Skeletal muscle satellite cell (primary cell): ENCODE results near the gene SSR1.
A peak's percentile ranks its signal among the peaks of the same experiment; 100 is the strongest.

ENCODE experiments used
- H3K27me3 ChIP-seq: 2 replicates; pipeline ENCODE4 v1.7.0; 2013; ENCODE audit warnings: low read length; ENCODE audit not compliant: control insufficient read depth, insufficient read depth
- H3K36me3 ChIP-seq: 2 replicates; pipeline ENCODE4 v1.7.0; 2013; ENCODE audit warnings: mild to moderate bottlenecking, control low read depth, low read length; ENCODE audit not compliant: insufficient read depth
- H3K4me1 ChIP-seq: 2 replicates; pipeline ENCODE4 v1.7.0; 2013; ENCODE audit warnings: low read length; ENCODE audit not compliant: control insufficient read depth, insufficient read depth
- H3K4me2 ChIP-seq: 2 replicates; pipeline ENCODE4 v1.7.0; 2013; ENCODE audit warnings: mild to moderate bottlenecking, low read length
- H3K4me3 ChIP-seq: 2 replicates; pipeline ENCODE4 v1.7.0; 2013; ENCODE audit warnings: low read length
- H3K9ac ChIP-seq: 2 replicates; pipeline ENCODE4 v1.7.0; 2013; ENCODE audit warnings: mild to moderate bottlenecking, low read depth, low read length, moderate library complexity
- H3K9me3 ChIP-seq: replicated peaks from 2 replicates; pipeline ENCODE4 v1.7.0; 2013; ENCODE audit warnings: mild to moderate bottlenecking, control low read depth, low read length

The SSR1 gene

DNA sequence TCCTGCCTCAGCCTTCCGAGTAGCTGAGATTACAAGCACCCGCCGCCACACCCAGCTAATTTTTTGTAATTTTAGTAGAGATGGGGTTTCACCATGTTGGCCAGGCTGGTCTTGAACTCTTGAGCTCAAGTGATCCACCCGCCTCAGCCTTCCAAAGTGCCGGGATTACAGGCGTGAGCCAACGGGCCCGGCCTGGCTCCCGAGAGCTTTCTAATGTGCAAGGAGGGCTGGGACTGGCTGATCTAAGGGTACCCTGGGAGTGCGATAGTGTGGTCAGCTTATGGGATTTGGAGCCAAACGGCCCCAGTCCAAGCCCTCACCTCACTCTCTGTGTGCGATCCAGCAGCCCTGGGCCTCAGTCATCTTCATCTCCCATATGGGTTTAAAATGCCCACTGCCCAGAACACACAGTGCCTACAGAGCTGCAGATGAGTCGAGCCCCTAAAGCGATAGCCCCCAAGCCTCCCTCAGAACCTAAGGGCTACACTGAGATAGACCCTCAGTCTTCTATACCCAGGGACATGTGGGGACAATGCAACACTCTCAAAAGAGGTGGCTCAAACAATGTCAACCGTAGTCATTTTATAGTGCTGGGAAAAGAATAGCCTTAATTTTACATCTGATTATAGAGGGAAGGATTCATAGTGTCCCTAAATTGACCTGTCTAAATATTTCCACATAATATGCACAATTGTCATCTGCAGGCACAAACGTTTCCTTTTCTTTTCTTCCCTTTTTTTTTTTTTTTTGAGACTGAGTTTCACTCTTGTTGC, 50.1 kb downstream of the SSR1 start:
- no peak overlapping the region for H3K9ac ChIP-seq

DNA sequence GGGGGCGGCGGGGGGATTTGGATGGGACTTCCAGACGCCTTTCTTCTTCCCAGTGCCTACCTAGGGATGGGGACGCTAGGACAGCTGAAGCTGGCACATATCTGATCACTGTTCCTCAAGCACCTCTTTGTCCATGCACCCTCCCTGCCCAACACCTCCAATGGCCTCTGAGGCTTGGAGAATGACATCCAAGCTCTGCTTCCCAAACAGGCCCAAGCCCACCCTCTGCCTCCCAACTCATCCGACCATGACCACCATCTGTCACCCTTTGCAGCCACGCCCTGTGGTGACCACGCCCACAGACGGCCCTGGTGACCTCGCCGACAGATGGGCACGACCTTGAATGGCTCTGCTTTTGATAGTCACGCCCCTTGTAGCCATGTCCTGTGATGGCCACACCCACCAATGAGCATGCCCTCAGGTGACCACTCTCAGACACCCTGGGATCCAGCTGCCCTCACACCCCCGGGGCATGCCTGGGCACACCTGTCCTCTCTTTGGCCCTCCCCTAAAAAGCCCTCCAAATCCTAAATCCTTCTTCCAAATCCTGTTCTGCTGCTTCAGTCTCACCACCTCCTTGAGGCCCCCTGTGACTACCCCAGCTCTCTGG, 51.0 kb downstream of the SSR1 start:
- H3K27me3 ChIP-seq, result no peaks in the 10 kb centered on the region
- peaks cover 14% of the 10 kb centered on the region for H3K4me1 ChIP-seq
- H3K9ac ChIP-seq, result peak overlapping the region; percentile 83
- H3K36me3 ChIP-seq, result no peaks in the 10 kb centered on the region
- H3K4me3 ChIP-seq, result peak overlapping the region; percentile 82
- H3K4me2 ChIP-seq, result peak overlapping the region; percentile 95
- no peaks in the 10 kb centered on the region for H3K9me3 ChIP-seq

More for the DNA sequence above, 50.1 kb downstream of the SSR1 start:
- Histone ChIP-seq H3K4me1 (peaks cover 22% of the 10 kb centered on the region), H3K27me3 (no peaks in the 10 kb centered on the region), H3K4me3 (no peak overlapping the region), H3K36me3 (no peaks in the 10 kb centered on the region), H3K9me3 (no peaks in the 10 kb centered on the region), H3K4me2 (no peak overlapping the region)

DNA sequence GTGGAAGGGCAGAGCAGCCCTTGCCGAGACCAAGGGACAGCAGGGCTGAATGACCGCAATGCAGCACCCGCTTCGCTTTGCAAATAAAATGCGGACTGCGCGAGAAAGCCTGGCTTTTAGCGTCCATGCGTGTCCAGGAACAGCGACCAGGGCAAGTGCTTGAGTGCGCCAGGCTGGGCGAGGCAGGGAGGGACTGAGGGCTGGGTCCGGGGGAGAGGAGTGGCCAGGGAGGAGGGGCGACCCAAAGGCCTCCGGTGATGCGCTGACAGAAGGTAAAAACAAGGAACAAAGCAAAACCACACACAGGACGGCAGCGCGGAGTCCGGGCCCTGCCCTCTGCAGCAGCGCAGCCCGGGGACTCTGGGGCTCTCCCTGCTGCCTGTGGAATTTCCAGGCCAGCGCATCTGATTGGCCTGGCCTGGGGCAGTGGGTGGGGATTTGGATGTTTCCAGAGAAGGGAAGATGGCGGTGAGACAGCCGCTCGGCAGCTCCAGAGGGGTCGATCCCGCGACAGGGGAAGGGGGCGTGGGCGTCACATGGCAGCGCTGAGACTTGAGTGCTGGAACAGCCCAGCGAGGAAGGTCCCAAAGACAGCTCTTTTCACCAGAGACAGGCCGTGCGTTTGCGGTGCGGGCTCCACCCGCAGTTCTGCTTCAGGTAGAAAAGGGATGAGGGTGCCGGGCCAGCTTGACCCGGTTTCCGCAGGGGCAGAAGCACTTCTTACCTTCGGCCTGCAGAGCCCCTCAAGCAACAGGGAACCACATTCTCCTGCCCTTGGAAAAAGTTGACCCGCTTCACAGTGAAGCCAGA, 51.8 kb downstream of the SSR1 start:
- peaks cover 14% of the 10 kb centered on the region for H3K4me1 ChIP-seq
- peak overlapping the region; percentile 95 for H3K4me2 ChIP-seq
- H3K27me3 ChIP-seq, result no peaks in the 10 kb centered on the region
- H3K36me3 ChIP-seq, result no peaks in the 10 kb centered on the region
- H3K9me3 ChIP-seq, result no peaks in the 10 kb centered on the region
- H3K9ac ChIP-seq, result peak overlapping the region; percentile 83
- peak overlapping the region; percentile 82 for H3K4me3 ChIP-seq

DNA sequence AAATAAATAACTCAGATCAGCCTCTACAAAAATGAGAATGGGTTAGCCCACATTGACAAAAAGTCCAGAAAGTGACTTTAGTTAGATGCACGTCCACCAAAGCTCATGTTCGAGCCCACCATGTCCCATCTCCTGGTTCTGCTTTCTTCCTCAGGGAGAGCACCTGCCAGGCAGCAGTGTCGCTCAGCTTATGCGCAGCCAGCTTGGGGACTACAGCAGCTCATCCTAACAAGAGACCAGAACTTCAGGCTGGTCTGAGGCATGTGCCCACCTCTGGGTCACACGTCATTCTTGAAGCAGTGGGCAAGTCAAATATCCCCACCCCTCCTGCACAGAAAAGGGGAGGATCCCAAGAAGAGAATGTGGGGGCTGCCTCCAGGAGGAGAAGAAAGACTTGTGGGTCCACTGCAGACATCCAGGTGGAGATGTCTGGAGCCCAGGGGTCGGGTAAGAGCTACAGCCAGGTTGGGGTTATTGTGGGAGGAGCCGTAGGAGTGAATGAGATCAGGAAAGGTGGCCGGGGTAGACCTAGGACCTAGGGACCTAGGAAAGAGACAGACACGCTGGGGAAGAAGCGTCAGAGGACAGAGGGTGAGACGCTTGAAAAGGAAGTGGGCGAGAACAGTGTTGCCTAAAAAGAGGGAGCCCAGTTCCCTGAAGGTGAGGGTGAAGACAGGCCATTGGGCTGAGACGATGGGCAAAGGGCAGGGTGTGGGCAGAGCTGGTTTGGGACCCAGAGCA, 52.5 kb downstream of the SSR1 start:
- H3K36me3 ChIP-seq, result no peaks in the 10 kb centered on the region
- H3K4me2 ChIP-seq, result peak overlapping the region; percentile 95
- no peaks in the 10 kb centered on the region for H3K27me3 ChIP-seq
- H3K9ac ChIP-seq, result peak overlapping the region; percentile 83
- H3K9me3 ChIP-seq, result no peaks in the 10 kb centered on the region
- peaks cover 14% of the 10 kb centered on the region for H3K4me1 ChIP-seq
- peak overlapping the region; percentile 82 for H3K4me3 ChIP-seq

DNA sequence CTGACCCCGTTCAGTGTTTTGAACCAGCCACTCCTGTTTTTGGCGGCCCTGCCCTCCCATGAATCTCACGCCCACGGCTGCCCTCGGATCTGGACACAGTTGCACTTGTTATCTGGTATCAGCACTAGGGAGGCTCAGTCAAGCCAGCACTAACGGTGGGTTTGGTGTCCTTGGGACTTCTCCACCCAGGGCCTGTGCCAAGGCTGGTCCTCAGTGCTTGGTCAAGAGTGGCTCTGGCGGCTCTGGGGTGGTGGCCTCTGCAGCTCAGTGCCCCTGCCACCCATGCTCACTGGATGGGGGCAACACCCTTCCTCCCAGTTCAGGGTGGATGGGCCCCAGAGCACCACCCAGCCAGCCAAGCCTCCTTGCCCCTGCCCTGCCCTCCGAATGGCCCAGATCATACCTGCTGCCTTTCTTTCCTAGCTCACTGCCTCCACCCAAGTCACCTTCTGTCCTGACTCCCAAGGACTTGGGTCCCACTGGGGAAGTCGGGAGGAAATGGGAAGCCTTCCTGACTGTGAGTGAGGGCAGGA, 54.7 kb downstream of the SSR1 start:
- H3K27me3 ChIP-seq, result no peaks in the 10 kb centered on the region
- H3K4me1 ChIP-seq, result peaks cover 14% of the 10 kb centered on the region
- no peaks in the 10 kb centered on the region for H3K36me3 ChIP-seq
- no peaks in the 10 kb centered on the region for H3K9me3 ChIP-seq
- H3K9ac ChIP-seq, result no peak overlapping the region
- no peak overlapping the region for H3K4me2 ChIP-seq
- no peak overlapping the region for H3K4me3 ChIP-seq

DNA sequence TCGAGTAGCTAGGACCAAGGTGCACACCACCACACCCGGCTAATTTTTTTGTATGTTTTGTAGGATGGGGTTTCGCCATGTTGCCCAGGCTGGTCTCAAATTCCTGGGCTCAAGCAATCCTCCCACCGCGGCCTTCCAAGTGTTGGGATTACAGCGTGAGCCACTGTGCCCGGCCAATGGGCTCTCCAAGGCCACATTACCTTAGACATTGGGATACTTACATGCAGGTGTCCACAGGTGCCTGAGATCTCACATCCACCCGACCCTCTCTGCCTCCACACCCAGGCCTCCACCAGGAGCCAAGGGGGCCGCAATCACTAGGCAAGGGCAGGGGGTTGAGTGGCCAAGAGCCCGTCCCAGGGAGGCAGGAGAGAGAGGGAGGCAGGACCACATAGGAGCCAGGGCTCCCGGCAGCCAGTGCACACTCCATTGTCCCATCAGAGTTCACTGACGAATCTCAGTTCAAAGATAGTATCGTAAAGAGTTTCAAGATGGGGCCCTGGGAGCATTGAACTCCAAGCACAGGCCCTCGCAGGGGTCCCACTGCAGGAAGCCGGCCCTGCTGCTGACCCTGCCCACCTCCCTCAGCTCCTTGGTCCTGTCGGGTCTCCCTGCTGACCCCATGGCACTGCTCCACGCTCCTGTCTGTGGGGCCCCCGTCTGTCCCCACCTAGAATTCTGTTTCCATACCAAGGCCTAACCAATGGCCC, 55.3 kb downstream of the SSR1 start:
- no peak overlapping the region for H3K4me2 ChIP-seq
- H3K4me3 ChIP-seq, result no peak overlapping the region
- H3K36me3 ChIP-seq, result peaks cover under 1% of the 10 kb centered on the region
- H3K27me3 ChIP-seq, result no peaks in the 10 kb centered on the region
- no peak overlapping the region for H3K9ac ChIP-seq
- H3K4me1 ChIP-seq, result peaks cover 14% of the 10 kb centered on the region
- no peaks in the 10 kb centered on the region for H3K9me3 ChIP-seq

DNA sequence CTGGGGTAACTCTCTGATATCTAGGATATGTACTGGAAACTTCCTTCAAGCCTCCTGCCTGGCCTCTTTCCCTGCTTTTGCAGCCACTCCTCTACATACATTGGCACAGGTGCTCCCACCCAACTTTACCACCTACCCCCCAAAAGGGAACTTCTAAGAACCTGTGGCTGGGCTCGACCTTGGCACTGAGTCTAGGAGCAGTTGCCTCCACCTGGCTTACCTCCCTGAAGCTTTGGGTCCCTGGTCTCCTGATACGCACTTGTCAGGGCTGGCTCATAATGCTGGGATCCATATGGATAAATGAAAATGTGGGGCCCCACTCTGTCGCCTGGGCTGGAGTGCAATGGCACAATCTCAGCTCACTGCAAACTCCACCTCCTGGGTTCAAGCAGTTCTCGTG, 56.2 kb downstream of the SSR1 start:
- Histone ChIP-seq H3K9ac (no peak overlapping the region), H3K4me3 (no peak overlapping the region), H3K4me1 (peaks cover 11% of the 10 kb centered on the region), H3K4me2 (no peak overlapping the region), H3K36me3 (peaks cover 9% of the 10 kb centered on the region), H3K27me3 (no peaks in the 10 kb centered on the region), H3K9me3 (no peaks in the 10 kb centered on the region)

DNA sequence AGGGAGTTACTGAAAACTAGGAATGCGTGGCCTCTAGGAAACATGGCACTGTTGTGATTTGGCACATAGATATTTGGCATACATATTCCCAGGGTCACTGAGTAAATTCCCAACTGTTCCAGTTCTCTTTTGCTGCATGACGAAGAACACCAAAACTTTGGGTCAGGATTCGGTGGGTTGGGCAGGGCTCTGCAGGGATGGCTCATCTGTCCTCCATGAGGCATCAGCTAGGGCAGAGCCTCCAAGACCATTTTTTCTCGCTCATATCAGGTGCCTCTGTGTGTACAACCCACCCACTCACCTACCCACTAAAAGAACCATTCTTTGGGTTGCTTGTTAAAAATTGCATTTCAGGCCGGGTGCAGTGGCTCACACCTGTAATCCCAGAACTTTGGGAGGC, 57.1 kb downstream of the SSR1 start:
- Histone ChIP-seq H3K27me3 (no peaks in the 10 kb centered on the region), H3K36me3 (peaks cover 10% of the 10 kb centered on the region), H3K9ac (no peak overlapping the region), H3K4me1 (peaks cover 5% of the 10 kb centered on the region), H3K4me2 (no peak overlapping the region), H3K4me3 (no peak overlapping the region), H3K9me3 (no peaks in the 10 kb centered on the region)

DNA sequence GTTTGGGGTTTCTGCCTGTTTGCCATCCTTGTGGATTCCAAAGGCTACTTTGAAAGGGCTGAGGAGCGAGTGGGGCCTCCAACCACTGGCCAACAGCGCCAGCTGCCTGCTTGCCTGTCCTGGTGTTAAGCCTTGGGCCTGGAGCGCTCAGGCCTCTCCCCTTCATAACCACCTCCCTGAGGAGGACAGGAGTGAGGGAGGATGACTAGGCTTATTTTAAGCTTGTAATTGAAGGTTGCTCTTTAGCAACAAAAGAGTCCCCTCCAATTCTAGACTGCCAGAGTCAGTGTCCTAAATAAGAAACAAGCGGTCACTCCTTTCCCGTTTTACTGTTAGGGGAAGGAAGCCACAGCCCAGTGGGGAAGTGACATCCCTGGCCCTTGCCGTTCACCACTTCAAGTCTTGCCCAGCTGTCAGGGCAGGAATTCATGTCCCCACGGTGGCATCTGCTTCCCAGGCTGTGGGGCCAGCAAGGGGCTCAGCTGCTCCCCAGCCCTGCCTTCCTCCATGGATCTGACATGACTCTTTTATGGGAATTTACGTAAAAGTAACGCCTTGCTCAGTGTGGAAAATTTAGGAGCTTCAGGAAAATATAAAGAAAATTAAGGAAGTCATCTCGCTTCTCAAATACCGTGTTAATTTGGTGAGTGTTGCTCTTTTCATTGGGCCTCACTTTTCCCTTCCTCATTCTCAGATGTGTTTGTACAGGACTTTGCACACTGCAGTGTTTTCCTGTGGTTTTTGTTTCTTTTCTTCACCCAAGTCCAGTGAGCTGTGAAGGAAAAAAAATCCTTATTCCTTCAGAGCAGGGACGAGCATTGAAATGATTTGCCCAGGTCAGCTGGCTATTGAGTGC, 57.8 kb downstream of the SSR1 start:
- no peaks in the 10 kb centered on the region for H3K4me1 ChIP-seq
- no peaks in the 10 kb centered on the region for H3K9me3 ChIP-seq
- no peak overlapping the region for H3K9ac ChIP-seq
- H3K4me3 ChIP-seq, result no peak overlapping the region
- no peaks in the 10 kb centered on the region for H3K27me3 ChIP-seq
- no peak overlapping the region for H3K4me2 ChIP-seq
- H3K36me3 ChIP-seq, result peaks cover 15% of the 10 kb centered on the region

DNA sequence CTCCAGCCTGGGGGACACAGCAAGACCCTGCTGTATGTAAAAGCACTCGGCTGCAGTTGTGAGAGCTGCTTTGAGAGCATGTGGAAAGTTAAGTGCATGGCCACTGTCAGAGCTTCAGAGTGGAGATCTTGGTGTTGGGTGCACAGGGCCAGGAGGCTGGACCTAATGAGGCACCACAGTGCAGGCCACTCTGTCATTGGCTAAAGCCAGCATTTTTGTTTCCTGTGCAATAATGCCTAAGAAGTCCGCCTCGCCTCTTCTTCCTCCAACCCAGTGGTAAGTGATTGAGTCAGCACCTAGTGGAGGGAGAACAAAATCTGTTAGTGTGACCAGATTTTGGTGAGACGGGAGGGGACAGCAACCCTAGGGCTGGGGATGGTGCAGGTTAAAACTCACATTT, 60.6 kb downstream of the SSR1 start:
- no peaks in the 10 kb centered on the region for H3K9me3 ChIP-seq
- H3K4me1 ChIP-seq, result no peaks in the 10 kb centered on the region
- H3K4me2 ChIP-seq, result no peak overlapping the region
- H3K27me3 ChIP-seq, result no peaks in the 10 kb centered on the region
- H3K9ac ChIP-seq, result no peak overlapping the region
- H3K36me3 ChIP-seq, result peaks cover 40% of the 10 kb centered on the region
- no peak overlapping the region for H3K4me3 ChIP-seq
